GM23338 (cell line): ENCODE results near the gene NKX2-1. TPM values are rescaled to one million over a fixed set of nuclear protein-coding genes. Genes with fewer than 3 reads are reported as not detected.
A peak's percentile ranks its signal among the peaks of the same experiment; 100 is the strongest.

ENCODE experiments used
- ATAC-seq: fragments of 200-7000 bp; cut with Tn5 transposase; 3 replicates; pipeline ENCODE4 v1.9.1; 2020
- DNase-seq: peaks from one replicate; pipeline ENCODE4 v3.0.0-alpha.2; 2015; ENCODE audit warnings: low spot score
- H2AFZ ChIP-seq: fragments of 200-600 bp; sonication (generic); 2 replicates; pipeline ENCODE4 v1.8.0; 2016; ENCODE audit warnings: antibody characterized with exemption, mild to moderate bottlenecking, moderate library complexity
- H3F3A ChIP-seq: fragments of 200-600 bp; sonication (generic); replicated peaks from 2 replicates; pipeline ENCODE4 v1.8.0; 2017; ENCODE audit warnings: antibody characterized with exemption, mixed run types, low read depth
- H3K27ac ChIP-seq: fragments of 200-600 bp; sonication (generic); 2 replicates; pipeline ENCODE4 v1.6.1; 2016; ENCODE audit warnings: low read depth
- H3K27me3 ChIP-seq: fragments of 200-600 bp; sonication (generic); 2 replicates; pipeline ENCODE4 v1.8.0; 2016; ENCODE audit warnings: mild to moderate bottlenecking, mixed run types, moderate library complexity; ENCODE audit not compliant: insufficient read depth
- H3K36me3 ChIP-seq: fragments of 200-600 bp; sonication (generic); 2 replicates; pipeline ENCODE4 v1.8.0; 2016; ENCODE audit warnings: mild to moderate bottlenecking; ENCODE audit not compliant: insufficient read depth
- H3K4me1 ChIP-seq: fragments of 200-600 bp; sonication (generic); 2 replicates; pipeline ENCODE4 v1.8.0; 2016; ENCODE audit warnings: mild to moderate bottlenecking, moderate library complexity; ENCODE audit not compliant: insufficient read depth
- H3K4me2 ChIP-seq: fragments of 200-600 bp; sonication (generic); 2 replicates; pipeline ENCODE4 v1.7.1; 2017; ENCODE audit warnings: mixed run types
- H3K4me3 ChIP-seq: fragments of 200-600 bp; sonication (generic); 2 replicates; pipeline ENCODE4 v1.6.1; 2016; ENCODE audit warnings: mixed run types
- H3K79me2 ChIP-seq: fragments of 200-600 bp; sonication (generic); replicated peaks from 2 replicates; pipeline ENCODE4 v1.8.0; 2017; ENCODE audit warnings: mild to moderate bottlenecking; ENCODE audit not compliant: insufficient read depth
- H3K9me2 ChIP-seq: fragments of 200-600 bp; sonication (generic); 2 replicates; pipeline ENCODE4 v1.8.0; 2017; ENCODE audit not compliant: insufficient read depth
- H4K20me1 ChIP-seq: fragments of 200-600 bp; sonication (generic); replicated peaks from 2 replicates; pipeline ENCODE4 v1.8.0; 2017; ENCODE audit warnings: mild to moderate bottlenecking; ENCODE audit not compliant: insufficient read depth
- H3K27ac Mint-ChIP-seq: 2 replicates; pipeline ENCODE4 v1.8.0; 2020; ENCODE audit warnings: inconsistent platforms, mild to moderate bottlenecking, moderate library complexity, mixed read lengths
- H3K27me3 Mint-ChIP-seq: 3 replicates; pipeline ENCODE4 v1.8.0; 2022; ENCODE audit warnings: low read depth, mild to moderate bottlenecking, moderate library complexity, mixed read lengths, inconsistent platforms; ENCODE audit not compliant: insufficient read depth, poor library complexity
- H3K36me3 Mint-ChIP-seq: 3 replicates; pipeline ENCODE4 v1.8.0; 2021; ENCODE audit warnings: low read depth, mild to moderate bottlenecking, inconsistent platforms, moderate library complexity, mixed read lengths
- H3K4me1 Mint-ChIP-seq: 3 replicates; pipeline ENCODE4 v1.8.0; 2020; ENCODE audit warnings: mild to moderate bottlenecking, inconsistent platforms, mixed read lengths
- H3K4me3 Mint-ChIP-seq: 3 replicates; pipeline ENCODE4 v1.8.0; 2021; ENCODE audit warnings: moderate library complexity, mild to moderate bottlenecking, inconsistent platforms, mixed read lengths
- H3K9me3 Mint-ChIP-seq: 3 replicates; pipeline ENCODE4 v1.8.0; 2020; ENCODE audit warnings: moderate library complexity, mild to moderate bottlenecking, inconsistent platforms, mixed read lengths
- ETS1 ChIP-seq: IDR thresholded peaks from 2 replicates; pipeline ENCODE4 v1.6.1; 2016; ENCODE audit warnings: antibody characterized with exemption
- EZH2 ChIP-seq: fragments of 200-600 bp; sonication (generic); IDR thresholded peaks from one replicate; pipeline ENCODE4 v1.8.0; 2017; ENCODE audit warnings: antibody characterized with exemption, mild to moderate bottlenecking, low read depth; ENCODE audit not compliant: unreplicated experiment
- EZH2phosphoT487 ChIP-seq: fragments of 200-600 bp; sonication (generic); IDR thresholded peaks from one replicate; pipeline ENCODE4 v1.8.1; 2018; ENCODE audit warnings: antibody characterized with exemption; ENCODE audit not compliant: unreplicated experiment
- POLR2AphosphoS5 ChIP-seq: IDR thresholded peaks from 2 replicates; pipeline ENCODE4 v1.6.1; 2016; ENCODE audit warnings: antibody characterized with exemption, low read depth
- REST ChIP-seq: IDR thresholded peaks from one replicate; pipeline ENCODE4 v1.6.1; 2018; ENCODE audit warnings: antibody characterized with exemption; ENCODE audit not compliant: unreplicated experiment
- ZNF114 ChIP-seq: fragments of 250-450 bp; sonication (Bioruptor Pico); IDR thresholded peaks from 2 replicates; pipeline ENCODE4 v1.5.0; 2020; ENCODE audit warnings: mild to moderate bottlenecking, moderate library complexity
- ZNF331 ChIP-seq: fragments of 250-450 bp; sonication (Bioruptor Pico); IDR thresholded peaks from 2 replicates; pipeline ENCODE4 v1.5.0; 2020; ENCODE audit warnings: low read depth, mild to moderate bottlenecking, moderate library complexity
- ZNF462 ChIP-seq: fragments of 250-450 bp; sonication (Bioruptor Pico); IDR thresholded peaks from 2 replicates; pipeline ENCODE4 v1.5.0; 2020; ENCODE audit warnings: mild to moderate bottlenecking, moderate library complexity
- polyA plus RNA-seq: library from polyadenylated mRNA; unstranded; fragments of >200 nt; fragmentation: Nextera tagmentation; extraction: Ambion mirVana; gene quantifications from 2 replicates; pipeline ENCODE4 v1.2.1, GENCODE V29; 2016
- total RNA-seq: library from RNA; depleted of rRNA; stranded (reverse); fragments of >200 nt; shearing (Covaris generic); gene quantifications from 2 replicates; pipeline ENCODE4 v1.2.3, GENCODE V29; 2014

The NKX2-1 gene
- total and polyA plus RNA-seq, 2 experiments from 2014 or later, result not detected

GRCh38 chr14:36512585-36513003 lies 7.4 kb downstream of the NKX2-1 start:
- Histone ChIP-seq H3K9me2 (no peaks in the 10 kb centered on the region), H2AFZ (no peak overlapping the region), H3K27ac (no peak overlapping the region), H3K4me3 (peak overlapping the region; percentile 47), H3K36me3 (no peaks in the 10 kb centered on the region), H3K79me2 (no peaks in the 10 kb centered on the region), H3F3A (peaks cover 48% of the 10 kb centered on the region), H3K27me3 (peaks cover 100% of the 10 kb centered on the region), H3K4me2 (peak overlapping the region; percentile 78), H4K20me1 (peaks cover 40% of the 10 kb centered on the region), H3K4me1 (peaks cover 80% of the 10 kb centered on the region)
- Mint-ChIP-seq H3K4me3 (peak overlapping the region; percentile 9; the same call in 1 of the 3 replicates), H3K4me1 (peaks cover 67% of the 10 kb centered on the region), H3K27me3 (peaks cover 93% of the 10 kb centered on the region), H3K27ac (no peak overlapping the region), H3K9me3 (peaks cover 12% of the 10 kb centered on the region; the same call in 2 of the 3 replicates), H3K36me3 (peaks cover 5% of the 10 kb centered on the region; the same call in 1 of the 3 replicates)
- no peak for ATAC-seq
- TF ChIP-seq EZH2 (peak; percentile 83), POLR2AphosphoS5 (no peak), ZNF331 (CRISPR knock-in tag) (no peak), ETS1 (no peak), EZH2phosphoT487 (peak; percentile 29)
- no peak for DNase-seq

- Histone ChIP-seq H4K20me1 (peaks cover 41% of the 10 kb centered on the region), H3K36me3 (no peaks in the 10 kb centered on the region), H3F3A (peaks cover 48% of the 10 kb centered on the region), H3K27me3 (peaks cover 100% of the 10 kb centered on the region), H3K4me2 (peak overlapping the region; percentile 78; the same call in 1 of the 2 replicates), H3K4me1 (peaks cover 81% of the 10 kb centered on the region), H3K9me2 (no peaks in the 10 kb centered on the region), H3K4me3 (no peak overlapping the region), H3K79me2 (no peaks in the 10 kb centered on the region), H3K27ac (no peak overlapping the region), H2AFZ (no peak overlapping the region)
- DNase-seq, result no peak
- Mint-ChIP-seq H3K36me3 (peaks cover 5% of the 10 kb centered on the region; the same call in 1 of the 3 replicates), H3K27me3 (peaks cover 95% of the 10 kb centered on the region), H3K4me1 (peaks cover 68% of the 10 kb centered on the region), H3K4me3 (peak overlapping the region; percentile 9; the same call in 1 of the 3 replicates), H3K27ac (no peak overlapping the region), H3K9me3 (peaks cover 12% of the 10 kb centered on the region; the same call in 2 of the 3 replicates)
- no peak for ATAC-seq
- TF ChIP-seq EZH2phosphoT487 (peak; percentile 30), ZNF331 (CRISPR knock-in tag) (no peak), ZNF462 (CRISPR knock-in tag) (no peak), EZH2 (peak; percentile 73), REST (no peak), ZNF114 (CRISPR knock-in tag) (no peak)
These were observed 7.9 kb downstream of the NKX2-1 start for GRCh38 chr14:36511981-36512584.
